HepG2 (cell line): ENCODE results near the gene GEMIN2. TPM values are rescaled to one million over a fixed set of nuclear protein-coding genes. Genes with fewer than 3 reads are reported as not detected.

Experiments
- CBX5 ChIP-seq: sonication (generic); formaldehyde crosslinking; IDR thresholded peaks from 2 replicates; pipeline ENCODE4 v1.4.0; 2020; ENCODE audit warnings: missing genetic modification reagents, borderline replicate concordance
- CENPT ChIP-seq: sonication (generic); formaldehyde crosslinking; IDR thresholded peaks from 2 replicates; pipeline ENCODE4 v1.8.0; 2022; ENCODE audit warnings: low read depth, mild to moderate bottlenecking, moderate library complexity, missing genetic modification reagents
- DR1 ChIP-seq: sonication (generic); formaldehyde crosslinking; IDR thresholded peaks from 2 replicates; pipeline ENCODE4 v1.8.0; 2021; ENCODE audit warnings: mild to moderate bottlenecking, missing genetic modification reagents, inconsistent platforms
- EHMT2 ChIP-seq: fragments of 200-600 bp; sonication (generic); IDR thresholded peaks from 2 replicates; pipeline ENCODE4 v1.7.0; 2017; ENCODE audit warnings: antibody characterized with exemption, low read depth, low read length, borderline replicate concordance
- ISX ChIP-seq: sonication (generic); formaldehyde crosslinking; conservative IDR thresholded peaks from 2 replicates; pipeline ENCODE4 v1.5.0; 2020; ENCODE audit warnings: missing genetic modification reagents
- NFRKB ChIP-seq: fragments of 450-650 bp; IDR thresholded peaks from 2 replicates; pipeline ENCODE4 v1.6.1; 2017
- PHB2 ChIP-seq: fragments of 450-650 bp; IDR thresholded peaks from 2 replicates; pipeline ENCODE4 v1.6.1; 2018; ENCODE audit not compliant: partially characterized antibody
- PLRG1 ChIP-seq: fragments of 450-650 bp; conservative IDR thresholded peaks from 2 replicates; pipeline ENCODE4 v1.6.1; 2016
- RARA ChIP-seq: IDR thresholded peaks from 2 replicates; pipeline ENCODE4 v1.6.1; 2016; ENCODE audit warnings: missing genetic modification reagents, missing compliant biosample characterization
- RFXAP ChIP-seq: sonication (generic); formaldehyde crosslinking; IDR thresholded peaks from 2 replicates; pipeline ENCODE4 v1.4.0; 2020; ENCODE audit warnings: missing genetic modification reagents, borderline replicate concordance
- SIN3A ChIP-seq: IDR thresholded peaks from 2 replicates; pipeline ENCODE4 v1.6.1; 2011; ENCODE audit warnings: low read depth, mild to moderate bottlenecking, control low read depth, low read length, borderline replicate concordance
- ZNF441 ChIP-seq: sonication (generic); formaldehyde crosslinking; IDR thresholded peaks from 2 replicates; pipeline ENCODE4 v1.7.0; 2021; ENCODE audit warnings: missing genetic modification reagents, borderline replicate concordance
- ZNF558 ChIP-seq: sonication (generic); formaldehyde crosslinking; IDR thresholded peaks from 2 replicates; pipeline ENCODE4 v1.9.0; 2022; ENCODE audit warnings: mild to moderate bottlenecking, missing genetic modification reagents, borderline replicate concordance
- ZNF574 ChIP-seq: sonication (generic); formaldehyde crosslinking; IDR thresholded peaks from 2 replicates; pipeline ENCODE4 v1.4.0; 2020; ENCODE audit warnings: missing genetic modification reagents
- ZNF589 ChIP-seq: sonication (generic); formaldehyde crosslinking; conservative IDR thresholded peaks from 2 replicates; pipeline ENCODE4 v1.8.0; 2022; ENCODE audit warnings: mild to moderate bottlenecking, moderate library complexity, missing genetic modification reagents
- ZNF780A ChIP-seq: sonication (generic); formaldehyde crosslinking; IDR thresholded peaks from 2 replicates; pipeline ENCODE4 v1.8.0; 2022; ENCODE audit warnings: mild to moderate bottlenecking, missing genetic modification reagents, moderate library complexity
- polyA plus RNA-seq, 8 experiments: library from polyadenylated mRNA; depleted of rRNA in 3 of 8; stranded (reverse) in 7 of 8; unstranded in 1 of 8; fragments of >200 nt; fragmentation: Illumina TruSeq in 4 of 8; extraction: Trizol in 4 of 8; gene quantifications; 2 replicates each; pipeline versions ENCODE4 v1.2.1 to v1.2.3, GENCODE V29; 2011 to 2016; ENCODE audit warnings: low read depth in 4 of 8, missing spikeins in 1 of 8, mixed read lengths in 1 of 8; ENCODE audit not compliant: insufficient read depth in 1 of 8
- total RNA-seq, 5 experiments: library from RNA; depleted of rRNA; stranded (reverse); fragments of >200 nt; fragmentation: Illumina TruSeq; extraction: Trizol; gene quantifications; 2 replicates each; pipeline ENCODE4 v1.2.3, GENCODE V29; 2016; ENCODE audit warnings: low read depth in 1 of 5
- TF ChIP-seq, protein P1 (sequence below): sonication (generic); formaldehyde crosslinking; conservative IDR thresholded peaks from 2 replicates; pipeline ENCODE4 v1.4.0; 2020; ENCODE audit warnings: missing genetic modification reagents
- TF ChIP-seq, protein P2 (sequence below): sonication (generic); formaldehyde crosslinking; IDR thresholded peaks from 2 replicates; pipeline ENCODE4 v1.9.0; 2021; ENCODE audit warnings: mild to moderate bottlenecking, missing genetic modification reagents

GEMIN2 gene
- total and polyA plus RNA-seq, 2 of the 13 experiments (the other 11 are each of a cell fraction or from before 2014, with no cell fraction given), result 54.8 to 110 TPM

DNA sequence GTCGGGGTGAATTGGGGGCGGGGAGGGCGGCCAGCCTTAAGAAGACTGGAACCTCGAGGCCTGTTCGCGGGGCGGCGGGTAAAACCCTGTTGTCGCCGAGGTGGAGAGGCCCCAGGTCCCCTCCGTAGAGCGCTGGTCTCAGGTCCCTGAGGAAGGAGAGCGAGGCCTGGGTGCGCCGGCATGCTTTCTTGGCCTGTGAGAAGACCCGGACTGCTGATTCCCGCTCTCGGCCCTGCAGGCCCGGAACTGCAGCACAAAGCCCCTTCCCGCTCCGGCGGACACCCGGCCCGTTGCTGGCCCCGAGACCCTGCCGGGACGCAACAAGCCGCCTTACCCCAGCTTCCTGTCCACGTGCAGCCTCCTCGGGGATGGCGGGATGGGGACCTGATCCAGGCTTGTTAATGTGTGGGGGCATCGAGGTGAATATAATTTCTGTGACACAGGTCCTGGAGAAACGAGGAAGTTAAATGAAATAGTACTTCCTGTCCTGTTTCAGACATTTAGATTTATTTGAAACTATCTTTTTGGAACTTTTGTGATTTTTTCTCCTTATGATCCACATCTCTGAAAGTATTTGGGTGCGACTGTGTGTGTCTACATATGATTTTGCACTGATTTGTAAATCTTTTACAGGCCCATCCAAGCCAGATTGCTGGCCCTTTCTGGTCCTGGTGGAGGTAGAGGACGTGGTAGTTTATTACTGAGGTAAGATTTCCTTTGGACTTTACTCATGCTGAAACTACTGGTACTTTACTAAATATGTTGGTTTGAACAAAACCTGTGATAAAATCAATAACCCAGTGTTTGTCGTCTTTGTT, 61.5 kb downstream of the GEMIN2 start (continued):
- TF ChIP-seq, protein P1, sequence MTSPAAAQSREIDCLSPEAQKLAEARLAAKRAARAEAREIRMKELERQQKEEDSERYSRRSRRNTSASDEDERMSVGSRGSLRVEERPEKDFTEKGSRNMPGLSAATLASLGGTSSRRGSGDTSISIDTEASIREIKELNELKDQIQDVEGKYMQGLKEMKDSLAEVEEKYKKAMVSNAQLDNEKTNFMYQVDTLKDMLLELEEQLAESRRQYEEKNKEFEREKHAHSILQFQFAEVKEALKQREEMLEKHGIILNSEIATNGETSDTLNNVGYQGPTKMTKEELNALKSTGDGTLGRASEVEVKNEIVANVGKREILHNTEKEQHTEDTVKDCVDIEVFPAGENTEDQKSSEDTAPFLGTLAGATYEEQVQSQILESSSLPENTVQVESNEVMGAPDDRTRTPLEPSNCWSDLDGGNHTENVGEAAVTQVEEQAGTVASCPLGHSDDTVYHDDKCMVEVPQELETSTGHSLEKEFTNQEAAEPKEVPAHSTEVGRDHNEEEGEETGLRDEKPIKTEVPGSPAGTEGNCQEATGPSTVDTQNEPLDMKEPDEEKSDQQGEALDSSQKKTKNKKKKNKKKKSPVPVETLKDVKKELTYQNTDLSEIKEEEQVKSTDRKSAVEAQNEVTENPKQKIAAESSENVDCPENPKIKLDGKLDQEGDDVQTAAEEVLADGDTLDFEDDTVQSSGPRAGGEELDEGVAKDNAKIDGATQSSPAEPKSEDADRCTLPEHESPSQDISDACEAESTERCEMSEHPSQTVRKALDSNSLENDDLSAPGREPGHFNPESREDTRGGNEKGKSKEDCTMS, result no peak
- TF ChIP-seq ZNF780A (CRISPR knock-in tag) (no peak), NFRKB (no peak), RARA (CRISPR knock-in tag) (no peak; the same call in none of the 2 replicates), EHMT2 (no peak), DR1 (CRISPR knock-in tag) (no peak), CENPT (CRISPR knock-in tag) (peak; percentile 82; the same call in 1 of the 2 replicates), CBX5 (CRISPR knock-in tag) (no peak), ISX (CRISPR knock-in tag) (0 out of 2 replicates have a peak, but pooled peaks have one; percentile 3), ZNF558 (CRISPR knock-in tag) (no peak), ZNF589 (CRISPR knock-in tag) (no peak), SIN3A (peak; percentile 89), PHB2 (no peak), RFXAP (CRISPR knock-in tag) (no peak), ZNF441 (CRISPR knock-in tag) (no peak), PLRG1 (no peak), ZNF574 (CRISPR knock-in tag) (no peak)
- TF ChIP-seq, protein P2, sequence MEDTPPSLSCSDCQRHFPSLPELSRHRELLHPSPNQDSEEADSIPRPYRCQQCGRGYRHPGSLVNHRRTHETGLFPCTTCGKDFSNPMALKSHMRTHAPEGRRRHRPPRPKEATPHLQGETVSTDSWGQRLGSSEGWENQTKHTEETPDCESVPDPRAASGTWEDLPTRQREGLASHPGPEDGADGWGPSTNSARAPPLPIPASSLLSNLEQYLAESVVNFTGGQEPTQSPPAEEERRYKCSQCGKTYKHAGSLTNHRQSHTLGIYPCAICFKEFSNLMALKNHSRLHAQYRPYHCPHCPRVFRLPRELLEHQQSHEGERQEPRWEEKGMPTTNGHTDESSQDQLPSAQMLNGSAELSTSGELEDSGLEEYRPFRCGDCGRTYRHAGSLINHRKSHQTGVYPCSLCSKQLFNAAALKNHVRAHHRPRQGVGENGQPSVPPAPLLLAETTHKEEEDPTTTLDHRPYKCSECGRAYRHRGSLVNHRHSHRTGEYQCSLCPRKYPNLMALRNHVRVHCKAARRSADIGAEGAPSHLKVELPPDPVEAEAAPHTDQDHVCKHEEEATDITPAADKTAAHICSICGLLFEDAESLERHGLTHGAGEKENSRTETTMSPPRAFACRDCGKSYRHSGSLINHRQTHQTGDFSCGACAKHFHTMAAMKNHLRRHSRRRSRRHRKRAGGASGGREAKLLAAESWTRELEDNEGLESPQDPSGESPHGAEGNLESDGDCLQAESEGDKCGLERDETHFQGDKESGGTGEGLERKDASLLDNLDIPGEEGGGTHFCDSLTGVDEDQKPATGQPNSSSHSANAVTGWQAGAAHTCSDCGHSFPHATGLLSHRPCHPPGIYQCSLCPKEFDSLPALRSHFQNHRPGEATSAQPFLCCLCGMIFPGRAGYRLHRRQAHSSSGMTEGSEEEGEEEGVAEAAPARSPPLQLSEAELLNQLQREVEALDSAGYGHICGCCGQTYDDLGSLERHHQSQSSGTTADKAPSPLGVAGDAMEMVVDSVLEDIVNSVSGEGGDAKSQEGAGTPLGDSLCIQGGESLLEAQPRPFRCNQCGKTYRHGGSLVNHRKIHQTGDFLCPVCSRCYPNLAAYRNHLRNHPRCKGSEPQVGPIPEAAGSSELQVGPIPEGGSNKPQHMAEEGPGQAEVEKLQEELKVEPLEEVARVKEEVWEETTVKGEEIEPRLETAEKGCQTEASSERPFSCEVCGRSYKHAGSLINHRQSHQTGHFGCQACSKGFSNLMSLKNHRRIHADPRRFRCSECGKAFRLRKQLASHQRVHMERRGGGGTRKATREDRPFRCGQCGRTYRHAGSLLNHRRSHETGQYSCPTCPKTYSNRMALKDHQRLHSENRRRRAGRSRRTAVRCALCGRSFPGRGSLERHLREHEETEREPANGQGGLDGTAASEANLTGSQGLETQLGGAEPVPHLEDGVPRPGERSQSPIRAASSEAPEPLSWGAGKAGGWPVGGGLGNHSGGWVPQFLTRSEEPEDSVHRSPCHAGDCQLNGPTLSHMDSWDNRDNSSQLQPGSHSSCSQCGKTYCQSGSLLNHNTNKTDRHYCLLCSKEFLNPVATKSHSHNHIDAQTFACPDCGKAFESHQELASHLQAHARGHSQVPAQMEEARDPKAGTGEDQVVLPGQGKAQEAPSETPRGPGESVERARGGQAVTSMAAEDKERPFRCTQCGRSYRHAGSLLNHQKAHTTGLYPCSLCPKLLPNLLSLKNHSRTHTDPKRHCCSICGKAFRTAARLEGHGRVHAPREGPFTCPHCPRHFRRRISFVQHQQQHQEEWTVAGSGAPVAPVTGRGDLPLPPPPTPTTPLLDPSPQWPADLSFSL, result peak; percentile 77; the same call in 1 of the 2 replicates
